ENCODE results near the gene TRIM15.

GRCh38 chr6:30145818-30146217 lies 17.5 kb upstream of the TRIM15 start:
- TF ChIP-seq ZNF121 (CRISPR knock-in tag; IDR thresholded peaks at IDR 0.05): no peak
- TF ChIP-seq SMAD3 (CRISPR knock-in tag; IDR thresholded peaks at IDR 0.05; ENCODE audit: borderline replicate concordance): no peak
- no peak for TF ChIP-seq CTCF (IDR thresholded peaks at IDR 0.05)
- no peak for TF ChIP-seq NR3C1 (CRISPR knock-in tag; conservative IDR thresholded peaks at IDR 0.05; ENCODE audit: low read depth)
- no peak for TF ChIP-seq ZSCAN18 (CRISPR knock-in tag; IDR thresholded peaks at IDR 0.05)
- TF ChIP-seq, protein P1, sequence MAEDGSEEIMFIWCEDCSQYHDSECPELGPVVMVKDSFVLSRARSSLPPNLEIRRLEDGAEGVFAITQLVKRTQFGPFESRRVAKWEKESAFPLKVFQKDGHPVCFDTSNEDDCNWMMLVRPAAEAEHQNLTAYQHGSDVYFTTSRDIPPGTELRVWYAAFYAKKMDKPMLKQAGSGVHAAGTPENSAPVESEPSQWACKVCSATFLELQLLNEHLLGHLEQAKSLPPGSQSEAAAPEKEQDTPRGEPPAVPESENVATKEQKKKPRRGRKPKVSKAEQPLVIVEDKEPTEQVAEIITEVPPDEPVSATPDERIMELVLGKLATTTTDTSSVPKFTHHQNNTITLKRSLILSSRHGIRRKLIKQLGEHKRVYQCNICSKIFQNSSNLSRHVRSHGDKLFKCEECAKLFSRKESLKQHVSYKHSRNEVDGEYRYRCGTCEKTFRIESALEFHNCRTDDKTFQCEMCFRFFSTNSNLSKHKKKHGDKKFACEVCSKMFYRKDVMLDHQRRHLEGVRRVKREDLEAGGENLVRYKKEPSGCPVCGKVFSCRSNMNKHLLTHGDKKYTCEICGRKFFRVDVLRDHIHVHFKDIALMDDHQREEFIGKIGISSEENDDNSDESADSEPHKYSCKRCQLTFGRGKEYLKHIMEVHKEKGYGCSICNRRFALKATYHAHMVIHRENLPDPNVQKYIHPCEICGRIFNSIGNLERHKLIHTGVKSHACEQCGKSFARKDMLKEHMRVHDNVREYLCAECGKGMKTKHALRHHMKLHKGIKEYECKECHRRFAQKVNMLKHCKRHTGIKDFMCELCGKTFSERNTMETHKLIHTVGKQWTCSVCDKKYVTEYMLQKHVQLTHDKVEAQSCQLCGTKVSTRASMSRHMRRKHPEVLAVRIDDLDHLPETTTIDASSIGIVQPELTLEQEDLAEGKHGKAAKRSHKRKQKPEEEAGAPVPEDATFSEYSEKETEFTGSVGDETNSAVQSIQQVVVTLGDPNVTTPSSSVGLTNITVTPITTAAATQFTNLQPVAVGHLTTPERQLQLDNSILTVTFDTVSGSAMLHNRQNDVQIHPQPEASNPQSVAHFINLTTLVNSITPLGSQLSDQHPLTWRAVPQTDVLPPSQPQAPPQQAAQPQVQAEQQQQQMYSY (CRISPR knock-in tag; IDR thresholded peaks at IDR 0.05): no peak
- TF ChIP-seq NFYB (CRISPR knock-in tag; conservative IDR thresholded peaks at IDR 0.05; ENCODE audit: low read depth): no peak
- no peak for TF ChIP-seq ZNF425 (CRISPR knock-in tag; conservative IDR thresholded peaks at IDR 0.05)
- no peak for TF ChIP-seq MAX (CRISPR knock-in tag; IDR thresholded peaks at IDR 0.05)
- no peak for TF ChIP-seq SP1 (CRISPR knock-in tag; conservative IDR thresholded peaks at IDR 0.05)
